HCEC 1CT (cell line): ENCODE measurements around the gene TSEN2.
"Not testable (repeated sequence)": the region's sequence is repeated elsewhere in the genome, so short reads cannot be mapped to it uniquely, and the experiment has no call there.

Source experiments
- DNase-seq: peaks from one replicate; pipeline ENCODE4 v3.0.0-alpha.2; 2017

The TSEN2 gene

GRCh38 chr3:12507591-12508281 lies 23.5 kb downstream of the TSEN2 start:
- peak; percentile 70 for DNase-seq

- peak; percentile 100 for DNase-seq
Observed at GRCh38 chr3:12508291-12508700, 24.0 kb downstream of the TSEN2 start.

- DNase-seq = no peak
Observed at GRCh38 chr3:12509466-12509865, 25.2 kb downstream of the TSEN2 start.

GRCh38 chr3:12512534-12513118 lies 28.3 kb downstream of the TSEN2 start:
- no peak for DNase-seq

- DNase-seq = no peak
Observed at GRCh38 chr3:12513694-12514446, 29.6 kb downstream of the TSEN2 start.

GRCh38 chr3:12515631-12516030 lies 31.4 kb downstream of the TSEN2 start:
- no peak for DNase-seq

- no peak for DNase-seq
Observed at GRCh38 chr3:12516873-12517272, 32.6 kb downstream of the TSEN2 start.

GRCh38 chr3:12518261-12519028 lies 34.2 kb downstream of the TSEN2 start:
- no peak for DNase-seq

- no peak for DNase-seq
Observed at GRCh38 chr3:12521010-12521409, 36.7 kb downstream of the TSEN2 start.

- no peak for DNase-seq
Observed at GRCh38 chr3:12522721-12523120, 38.4 kb downstream of the TSEN2 start.

GRCh38 chr3:12527757-12528143 lies 43.5 kb downstream of the TSEN2 start:
- DNase-seq = no peak

GRCh38 chr3:12532182-12532581 lies 47.9 kb downstream of the TSEN2 start:
- DNase-seq = no peak

- DNase-seq = no peak
Observed at GRCh38 chr3:12536423-12536822, 52.1 kb downstream of the TSEN2 start.

GRCh38 chr3:12541625-12542024 lies 57.3 kb downstream of the TSEN2 start:
- DNase-seq = no peak

- not testable (repeated sequence) for DNase-seq
Observed at GRCh38 chr3:12543497-12543896, 59.2 kb downstream of the TSEN2 start.

GRCh38 chr3:12544652-12545472 lies 60.6 kb downstream of the TSEN2 start:
- no peak for DNase-seq

- no peak for DNase-seq
Observed at GRCh38 chr3:12545473-12545791, 61.2 kb downstream of the TSEN2 start, which contains the start of gene MKRN2OS. TSS of gene MKRN2OS (minus strand) at chr3:12545499. CDS start at chr3:12545464, 35 bp downstream.

GRCh38 chr3:12549971-12550760 lies 65.9 kb downstream of the TSEN2 start:
- no peak for DNase-seq

- DNase-seq = peak; percentile 46
Observed at GRCh38 chr3:12553921-12554391, 69.7 kb downstream of the TSEN2 start.

- DNase-seq = no peak
Observed at GRCh38 chr3:12556314-12556689, 72.0 kb downstream of the TSEN2 start.

GRCh38 chr3:12556690-12557472 lies 72.6 kb downstream of the TSEN2 start, which contains the start of gene MKRN2:
TSS of gene MKRN2 (plus strand) at chr3:12557087. CDS start at chr3:12557151, 64 bp downstream.
- DNase-seq = peak; percentile 78
